Stimulated activated CD8-positive, alpha-beta memory T cell treated with anti-CD3 and anti-CD28 coated beads, Interleukin-12 subunit alpha, Interleukin-12 subunit beta, amount 100 ng/mL, for 24 hours (primary cell): ENCODE data around the gene C2.

Experiments used
- DNase-seq: peaks from one replicate; pipeline ENCODE4 v3.0.0-alpha.2; 2020; ENCODE audit errors: extremely low read depth

C2 gene

GRCh38 chr6:31927242-31927862 lies at the start of gene C2:
TSS of gene C2 (plus strand) at chr6:31927717. CDS start at chr6:31927753, 36 bp downstream.
- DNase-seq: no peak

- DNase-seq: no peak
Observed at GRCh38 chr6:31878222-31878621, 49.3 kb upstream of the C2 start.

- DNase-seq: no peak
Observed at GRCh38 chr6:31878726-31879125, 48.8 kb upstream of the C2 start, which contains the start of gene SLC44A4. TSS of gene SLC44A4 (minus strand) at chr6:31878997. CDS start at chr6:31878980, 17 bp downstream.

- no peak for DNase-seq
Observed at GRCh38 chr6:31879143-31879542, 48.4 kb upstream of the C2 start.

- no peak for DNase-seq
Observed at GRCh38 chr6:31879901-31880300, 47.6 kb upstream of the C2 start.

- no peak for DNase-seq
Observed at GRCh38 chr6:31880616-31881015, 46.9 kb upstream of the C2 start.

- no peak for DNase-seq
Observed at GRCh38 chr6:31881136-31881859, 46.2 kb upstream of the C2 start.

- DNase-seq: no peak
Observed at GRCh38 chr6:31882344-31882743, 45.2 kb upstream of the C2 start.

- DNase-seq: no peak
Observed at GRCh38 chr6:31883676-31884075, 43.8 kb upstream of the C2 start.

GRCh38 chr6:31884528-31885035 lies 42.9 kb upstream of the C2 start:
- DNase-seq: no peak

GRCh38 chr6:31886541-31886991 lies 41.0 kb upstream of the C2 start:
- DNase-seq: no peak

GRCh38 chr6:31887173-31888007 lies 40.1 kb upstream of the C2 start:
- no peak for DNase-seq

GRCh38 chr6:31888276-31889258 lies 39.0 kb upstream of the C2 start:
- DNase-seq: no peak

- DNase-seq: no peak
Observed at GRCh38 chr6:31889331-31889972, 38.1 kb upstream of the C2 start.

- no peak for DNase-seq
Observed at GRCh38 chr6:31892821-31893220, 34.7 kb upstream of the C2 start.

- DNase-seq: no peak
Observed at GRCh38 chr6:31896493-31896855, 31.0 kb upstream of the C2 start.

GRCh38 chr6:31896856-31897611 lies 30.5 kb upstream of the C2 start:
- DNase-seq: no peak

GRCh38 chr6:31897612-31898382 lies 29.7 kb upstream of the C2 start, which contains the start of gene EHMT2:
TSS of gene EHMT2 (minus strand) at chr6:31897698. CDS start at chr6:31897677, 21 bp downstream.
- peak; percentile 72 for DNase-seq
